GM18870 (cell line): ENCODE data around the gene HENMT1.
"Not testable (repeated sequence)": the region's sequence is repeated elsewhere in the genome, so short reads cannot be mapped to it uniquely, and the experiment has no call there.

Experiments used
- ATAC-seq: cut with Tn5 transposase; IDR thresholded peaks from one replicate; pipeline ENCODE4 v1.9.1; 2021; ENCODE audit warnings: moderate library complexity; ENCODE audit not compliant: unreplicated experiment

HENMT1 gene

DNA sequence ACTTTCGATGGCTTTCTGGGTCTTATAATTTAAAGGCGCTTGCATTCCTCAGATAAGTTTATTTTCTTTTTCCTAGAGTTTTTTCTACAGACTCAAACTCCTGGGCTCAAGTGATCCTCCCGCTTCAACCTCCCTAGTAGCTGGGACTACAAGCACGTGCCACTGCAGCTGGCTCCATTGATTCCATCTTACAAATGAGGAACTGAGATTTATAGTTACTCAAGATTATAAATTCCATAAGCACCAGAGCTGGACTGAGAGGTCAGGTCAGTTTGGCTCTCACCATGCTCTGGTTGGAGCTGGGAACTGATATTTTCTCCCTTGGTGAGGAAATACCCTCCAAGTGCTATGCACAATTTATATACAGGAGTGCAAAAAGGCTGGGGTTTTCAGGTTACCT lies 17.8 kb upstream of the HENMT1 start:
- ATAC-seq = no peak

DNA sequence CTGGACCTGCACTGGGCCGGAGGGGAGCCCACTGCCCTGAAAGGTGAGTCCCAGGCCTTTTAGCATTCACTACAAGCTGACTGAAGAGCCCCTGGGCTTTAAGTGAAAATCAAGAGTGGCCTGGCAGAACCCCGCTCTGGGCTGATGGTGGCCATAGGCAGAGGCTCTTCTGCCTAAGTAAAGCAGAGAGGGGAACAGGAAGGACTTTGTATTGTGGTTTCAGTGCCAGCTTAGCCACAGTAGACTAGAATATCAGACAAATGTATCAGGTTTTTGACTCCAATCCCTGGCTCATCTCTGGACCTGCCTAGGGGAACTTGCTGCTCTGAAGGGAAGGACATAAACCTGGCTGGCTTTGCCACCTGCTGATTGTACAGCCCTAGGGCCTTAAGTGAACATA lies 10.2 kb upstream of the HENMT1 start:
- no peak for ATAC-seq

DNA sequence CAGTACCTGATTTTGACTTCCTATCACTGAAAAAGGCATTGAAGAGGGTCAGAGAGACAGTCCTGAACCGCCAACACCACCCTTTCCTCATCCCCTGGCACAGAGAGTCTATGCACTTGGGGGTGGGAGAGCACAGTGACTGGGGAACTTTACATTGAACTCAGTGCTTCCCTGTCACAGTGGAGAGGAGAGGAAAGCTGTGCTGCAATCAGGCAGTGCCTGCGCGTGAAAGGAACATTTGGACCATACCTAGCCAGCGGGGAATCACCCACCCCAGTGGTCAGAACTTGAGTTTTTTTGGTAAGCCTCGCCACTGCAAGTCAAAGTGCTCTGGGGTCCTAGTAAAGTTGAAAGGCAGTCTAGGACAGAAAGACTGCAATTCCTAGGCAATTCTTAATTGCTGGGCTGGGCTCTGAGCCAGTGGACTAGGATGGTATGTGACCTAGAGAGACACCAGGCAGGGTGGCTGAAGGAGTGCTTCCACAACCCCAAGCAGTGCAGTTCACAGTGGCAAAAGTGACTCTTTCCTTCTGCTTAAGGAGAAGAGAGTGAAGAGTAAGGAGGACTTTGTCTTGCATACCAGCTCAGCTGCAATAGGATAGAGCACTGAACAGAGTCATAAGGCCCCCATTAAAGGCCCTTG lies 9.4 kb upstream of the HENMT1 start:
- no peak for ATAC-seq

DNA sequence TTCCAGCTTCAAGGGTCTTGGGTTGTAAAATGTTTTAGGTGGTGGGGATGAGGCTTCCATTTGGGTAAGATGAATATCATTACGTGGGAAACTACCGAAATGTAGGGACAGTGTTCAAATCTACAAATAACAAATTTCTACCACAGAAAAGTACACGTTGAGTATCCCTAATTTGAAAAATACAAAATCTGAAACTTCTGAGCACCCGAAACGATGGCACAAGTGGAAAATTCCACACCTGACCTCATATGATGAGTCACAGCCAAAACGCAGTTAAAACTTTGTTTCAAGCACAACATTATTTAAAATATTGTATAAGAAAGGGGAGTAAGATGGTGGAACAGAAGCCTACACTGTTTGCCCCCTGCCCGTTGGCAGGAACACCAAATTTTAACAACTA lies 8.8 kb upstream of the HENMT1 start:
- no peak for ATAC-seq

DNA sequence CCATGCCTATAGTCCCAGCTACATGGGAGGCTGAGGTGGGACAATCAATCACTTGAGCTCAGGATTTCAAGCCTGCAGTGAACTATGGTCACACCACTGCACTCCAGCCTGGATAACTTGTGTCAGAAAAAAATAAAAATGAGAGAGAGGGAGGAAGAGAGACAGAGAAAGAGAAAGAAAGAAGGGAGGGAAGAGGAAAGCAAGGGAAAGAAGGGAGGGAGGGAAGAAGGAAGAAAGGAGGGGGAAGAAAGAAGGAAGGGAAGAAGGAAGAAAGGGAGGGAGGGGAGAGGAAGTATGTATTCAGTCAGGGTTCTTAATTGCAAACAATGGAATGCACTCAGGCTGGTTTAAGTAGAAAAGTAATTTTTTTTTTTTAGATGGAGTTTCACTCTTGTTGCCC lies 7.9 kb upstream of the HENMT1 start:
- ATAC-seq = no peak

DNA sequence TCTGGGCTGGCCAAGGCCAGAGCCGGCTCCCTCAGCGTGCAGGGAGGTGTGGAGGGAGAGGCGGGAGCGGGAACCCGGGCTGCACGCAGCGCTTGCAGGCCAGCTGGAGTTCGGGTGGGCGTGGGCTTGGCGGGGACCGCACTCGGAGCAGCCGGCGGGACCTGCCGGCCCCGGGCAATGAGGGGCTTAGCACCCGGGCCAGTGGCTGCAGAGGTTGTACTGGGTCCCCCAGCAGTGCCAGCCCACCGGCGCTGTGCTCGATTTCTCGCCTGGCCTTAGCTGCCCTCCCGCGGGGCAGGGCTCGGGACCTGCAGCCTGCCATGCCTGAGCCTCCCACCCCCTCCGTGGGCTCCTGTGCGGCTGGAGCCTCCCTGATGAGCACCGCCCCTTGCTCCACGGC lies 6.5 kb upstream of the HENMT1 start:
- not testable (repeated sequence) for ATAC-seq

DNA sequence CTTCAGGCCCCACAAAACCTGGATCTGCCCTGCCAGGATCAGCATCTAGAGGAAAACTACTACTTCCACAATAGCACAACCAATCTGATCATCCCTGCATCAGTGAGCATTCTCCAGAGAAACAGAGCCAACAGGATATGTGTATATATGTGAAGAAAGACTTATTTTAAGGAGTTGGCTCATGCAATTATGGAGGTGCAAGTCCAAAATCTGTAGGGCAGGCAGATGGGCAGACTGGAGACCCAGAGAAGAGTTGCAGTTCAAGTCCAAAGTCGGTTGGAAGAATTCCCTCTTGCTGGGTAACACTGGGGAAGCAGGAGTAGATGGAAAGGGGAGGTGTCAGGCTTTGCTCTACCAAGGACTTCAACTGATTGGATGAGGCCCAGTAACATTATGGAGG lies 4.9 kb upstream of the HENMT1 start:
- ATAC-seq = no peak

DNA sequence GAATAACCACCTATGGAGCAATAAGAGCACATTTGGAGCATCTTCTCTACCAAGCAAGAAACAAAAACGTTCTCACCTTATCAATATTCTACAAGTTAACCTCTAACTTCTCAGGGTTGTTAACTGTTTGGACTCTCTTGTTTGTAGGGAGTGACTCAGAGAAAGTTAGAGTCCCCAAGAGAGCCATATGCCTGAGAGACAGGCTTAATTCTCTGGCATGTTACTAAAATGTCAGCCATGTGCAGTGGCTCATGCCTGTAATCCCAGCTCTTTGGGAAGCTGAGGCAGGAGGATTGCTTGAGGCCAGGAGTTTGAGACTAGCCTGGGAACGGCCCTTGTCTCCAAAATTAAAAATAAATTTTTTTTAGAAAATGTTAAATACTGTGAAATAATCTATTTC lies 4.2 kb upstream of the HENMT1 start:
- ATAC-seq = no peak

DNA sequence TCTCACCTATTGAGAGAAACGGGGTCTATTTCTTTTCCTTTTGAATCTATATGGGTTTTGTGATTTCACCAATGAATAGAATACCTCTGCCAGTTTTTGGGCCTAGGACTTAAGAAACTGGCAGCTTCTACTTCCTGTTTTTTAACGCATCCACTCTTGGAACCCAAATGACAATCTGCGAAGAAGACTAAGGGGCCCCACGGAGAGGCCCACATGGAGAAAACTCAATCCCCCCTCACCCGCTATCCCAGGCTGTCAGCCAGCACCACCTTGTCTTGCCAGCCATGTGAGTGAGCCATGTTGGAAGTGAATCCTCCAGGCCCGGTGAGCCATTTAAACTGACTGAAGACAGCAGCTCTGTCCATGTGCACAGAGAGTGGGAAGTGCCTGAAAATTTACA lies 3.6 kb upstream of the HENMT1 start:
- ATAC-seq = no peak

DNA sequence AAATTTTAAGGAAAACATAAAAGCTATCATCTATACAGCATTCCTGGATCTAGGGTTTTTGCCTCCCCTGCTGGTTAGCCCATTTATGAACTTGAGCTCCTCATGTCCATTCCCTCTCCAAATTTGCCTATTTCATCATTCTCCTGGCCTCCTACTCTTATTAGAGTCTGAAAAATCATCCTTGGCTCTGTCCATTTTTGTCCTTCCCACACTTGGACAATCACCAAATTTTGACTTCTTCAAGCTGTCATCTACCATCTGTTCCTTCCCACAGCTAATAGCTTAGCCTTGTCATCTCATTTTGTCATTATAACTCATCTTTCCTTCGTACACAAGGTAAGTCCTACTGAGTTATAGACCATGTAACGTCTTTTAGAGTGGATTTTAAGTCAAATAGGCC lies 2.2 kb upstream of the HENMT1 start:
- no peak for ATAC-seq

DNA sequence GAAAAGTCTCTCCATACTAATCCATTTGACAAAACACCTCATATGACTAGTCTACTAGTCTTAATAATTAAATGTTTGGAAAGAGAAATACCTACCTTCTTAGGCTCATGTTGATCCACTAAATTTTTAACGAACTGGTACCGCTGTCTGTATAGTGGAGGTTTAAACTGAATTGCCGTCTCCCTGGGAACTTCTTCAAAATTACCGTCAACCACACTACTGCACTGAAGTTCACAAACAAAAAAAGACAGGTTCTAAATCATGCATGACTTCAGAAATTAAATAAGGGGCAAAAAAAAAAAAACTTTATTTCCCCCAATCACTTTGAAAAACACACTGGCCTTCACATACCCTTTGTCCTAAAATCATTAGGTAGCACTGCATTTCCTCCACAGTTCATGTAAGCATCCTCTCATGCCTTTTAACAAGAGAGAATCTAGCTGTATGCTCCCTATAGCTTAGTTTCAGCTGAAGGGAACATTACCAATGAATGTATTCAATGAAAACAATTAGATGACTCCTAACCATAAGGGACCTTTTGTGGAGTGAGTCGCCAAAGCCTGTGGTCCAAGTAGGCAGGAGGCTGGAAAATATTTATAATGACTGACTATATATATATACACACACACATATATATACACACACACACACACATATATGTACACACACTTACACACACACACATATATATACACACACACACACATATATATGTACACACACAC lies 3.4 kb downstream of the HENMT1 start:
- no peak for ATAC-seq

DNA sequence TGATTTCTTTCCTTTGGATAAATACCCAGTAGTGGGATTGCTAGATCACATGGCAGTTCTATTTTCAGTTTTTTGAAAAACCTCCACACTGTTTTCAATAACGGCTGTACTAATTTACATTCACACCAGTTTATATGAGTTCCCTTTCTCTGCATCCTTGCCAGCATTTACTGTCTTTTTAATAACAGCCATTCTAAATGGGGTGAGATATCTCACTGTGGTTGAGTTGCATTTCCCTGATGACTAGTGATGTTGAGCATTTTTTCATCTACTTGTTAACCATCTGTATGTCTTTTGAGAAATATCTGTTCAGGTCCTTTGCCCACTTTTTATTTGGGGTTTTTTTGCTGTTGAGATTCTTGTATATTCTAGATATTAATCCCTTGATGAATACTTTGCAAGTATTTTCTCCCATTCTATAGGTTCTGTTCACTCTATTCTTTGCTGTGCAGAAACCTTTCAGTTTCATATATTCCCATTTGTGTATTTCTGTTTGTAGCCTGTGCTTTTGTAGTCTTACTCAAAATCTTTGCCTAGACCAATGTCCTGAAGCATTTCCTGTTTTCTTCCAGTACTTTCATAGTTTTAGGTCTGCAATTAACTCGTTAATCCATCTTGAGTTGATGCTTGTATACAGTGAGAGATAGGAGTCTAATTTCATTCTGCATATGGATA lies 7.3 kb downstream of the HENMT1 start:
- ATAC-seq = no peak

DNA sequence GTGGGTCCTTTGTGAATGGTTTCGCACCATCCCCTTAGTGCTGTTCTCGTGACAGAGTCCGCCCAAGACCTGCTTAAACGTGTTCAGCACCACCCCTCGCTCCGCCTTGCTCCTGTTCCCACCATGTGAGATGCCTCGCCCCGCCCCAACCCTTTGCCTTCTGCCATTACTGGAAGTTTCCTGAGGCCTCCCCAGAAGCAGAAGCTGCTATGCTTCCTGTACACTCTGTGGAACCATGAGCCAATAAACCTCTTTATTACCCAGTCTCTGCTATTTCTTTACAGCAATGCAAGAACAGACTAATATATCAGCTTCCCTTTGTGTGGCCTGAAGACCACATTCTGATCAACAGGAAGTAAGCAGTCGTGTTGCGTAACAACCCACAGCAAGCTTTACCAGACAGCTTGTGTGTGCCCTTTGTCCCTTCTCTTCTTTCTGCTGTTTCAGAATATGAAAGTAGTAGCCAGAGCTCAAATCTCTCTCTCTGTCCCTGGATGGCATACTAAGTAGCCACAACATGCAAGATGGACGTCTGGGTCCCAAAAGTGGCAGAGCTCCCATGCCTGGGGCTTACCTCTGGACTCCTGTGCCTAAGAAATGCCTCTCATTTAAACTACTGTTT lies 14.1 kb downstream of the HENMT1 start:
- peak; percentile 65 for ATAC-seq

DNA sequence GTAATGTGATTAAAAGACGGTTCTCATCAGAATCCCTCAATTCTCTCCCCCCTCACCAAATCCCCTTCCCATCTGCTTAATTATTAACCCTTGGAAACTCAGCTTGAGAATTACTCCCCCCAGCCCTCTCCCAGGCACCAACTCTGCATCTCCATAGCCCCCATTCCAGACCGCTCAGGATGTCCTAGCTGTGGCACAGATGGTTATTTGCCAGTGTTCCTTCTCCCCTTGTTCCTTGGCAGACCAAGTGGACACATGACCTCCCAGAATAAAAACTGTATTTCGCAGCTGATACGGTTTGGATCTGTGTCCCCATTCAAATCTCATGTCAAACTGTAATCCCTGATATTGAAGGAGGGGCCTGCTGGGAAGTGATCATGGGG lies 14.6 kb downstream of the HENMT1 start:
- ATAC-seq = no peak

DNA sequence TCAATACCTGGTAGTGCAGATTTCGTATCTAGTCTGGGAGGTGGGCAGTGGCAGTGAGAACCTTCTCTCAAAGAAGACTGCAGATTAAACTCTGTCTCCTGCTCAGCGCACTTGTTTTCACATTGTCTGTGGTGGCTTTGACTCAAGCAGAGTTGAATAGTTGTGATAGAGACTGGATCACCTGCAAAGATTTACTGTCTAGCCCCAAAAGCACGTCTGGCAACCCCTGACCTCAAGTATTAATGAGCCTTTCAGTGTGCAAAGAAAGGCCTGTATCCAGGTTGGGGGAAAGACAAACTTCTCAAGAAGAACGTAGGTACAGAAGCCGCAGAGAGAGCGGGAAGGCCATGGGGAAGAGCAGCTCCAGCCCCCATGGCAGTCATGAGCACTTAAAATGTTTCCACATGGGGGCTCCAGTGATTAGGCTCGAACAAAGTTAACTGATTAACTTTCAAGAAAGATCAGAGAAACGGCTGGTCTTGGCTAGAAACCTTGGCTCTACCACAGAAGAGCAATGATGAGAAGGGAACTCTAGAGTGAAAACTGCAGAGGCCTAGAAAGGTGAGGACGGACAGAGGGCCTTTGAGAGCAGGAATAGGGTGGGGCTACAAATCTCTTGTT lies 15.2 kb downstream of the HENMT1 start:
- no peak for ATAC-seq

DNA sequence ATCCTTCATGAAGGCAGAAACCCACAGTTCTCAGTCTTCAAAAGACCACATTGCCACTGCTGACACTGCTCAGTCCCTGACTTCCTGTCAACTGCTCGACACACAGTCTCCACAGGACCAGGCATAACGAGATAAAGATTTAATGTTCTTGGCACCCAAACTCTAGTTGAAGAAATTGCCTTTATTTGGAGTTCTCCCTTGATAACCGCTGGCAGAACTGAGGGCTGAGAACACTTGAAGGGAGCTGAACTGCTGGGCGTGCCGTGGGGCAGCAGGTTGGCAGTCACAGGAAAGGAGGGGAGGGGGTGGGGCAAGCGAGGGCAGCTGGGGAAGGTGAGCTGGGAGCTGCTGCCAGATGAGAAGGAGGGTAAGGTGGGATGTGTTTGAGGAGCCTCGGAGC lies 15.9 kb downstream of the HENMT1 start:
- ATAC-seq = no peak

DNA sequence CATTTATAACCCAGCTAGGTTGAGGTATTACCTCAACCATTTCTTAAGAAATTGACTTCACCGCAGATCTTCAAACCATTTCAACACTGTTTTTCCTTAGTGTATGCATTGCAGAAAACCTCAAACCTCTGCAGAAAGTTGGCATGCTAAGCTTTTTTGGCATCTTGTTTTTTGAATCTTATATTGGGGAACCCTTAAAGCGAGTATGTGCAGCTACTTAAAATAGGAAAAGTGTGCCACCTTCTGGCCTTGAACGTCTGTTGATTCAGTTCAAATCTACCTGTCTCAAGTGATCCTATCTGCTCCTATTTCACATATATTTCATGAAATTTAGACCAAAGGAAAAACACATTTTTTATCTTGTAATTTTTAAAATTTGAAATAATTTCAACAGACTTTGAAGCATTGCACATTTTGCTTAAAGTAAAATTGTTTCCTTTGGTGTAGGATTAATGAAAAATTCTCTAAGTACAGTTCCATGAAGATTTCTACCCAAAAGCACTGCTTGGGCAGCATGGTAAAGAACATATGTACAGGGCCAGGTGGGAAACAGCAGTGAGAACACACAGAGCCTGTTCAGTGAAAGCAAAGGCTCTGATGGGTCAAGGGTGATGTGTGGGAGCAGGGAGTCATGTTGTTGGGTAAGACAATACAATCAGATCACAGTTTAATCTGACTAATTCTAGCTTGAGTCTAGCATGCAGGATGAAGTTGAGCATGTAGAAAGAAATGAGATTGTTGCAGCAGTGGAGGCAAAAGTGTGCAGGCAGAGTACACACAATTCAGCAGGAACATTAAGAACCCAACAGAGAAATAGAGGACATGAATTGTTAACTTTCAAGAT lies 17.2 kb downstream of the HENMT1 start:
- ATAC-seq = peak; percentile 57

DNA sequence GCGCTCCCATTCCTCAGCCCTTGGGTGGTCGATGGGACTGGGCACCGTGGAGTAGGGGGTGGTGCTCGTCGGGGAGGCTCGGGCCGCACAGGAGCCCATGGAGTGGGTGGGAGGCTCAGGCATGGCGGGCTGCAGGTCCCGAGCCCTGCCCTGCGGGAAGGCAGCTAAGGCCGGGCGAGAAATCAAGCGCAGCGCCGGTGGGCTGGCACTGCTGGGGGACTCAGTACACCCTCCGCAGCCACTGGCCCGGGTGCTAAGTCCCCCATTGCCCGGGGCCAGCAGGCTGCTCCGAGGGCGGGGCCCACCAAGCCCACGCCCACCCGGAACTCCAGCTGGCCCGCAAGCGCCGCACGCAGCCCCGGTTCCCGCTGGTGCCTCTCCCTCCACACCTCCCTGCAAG lies 20.0 kb downstream of the HENMT1 start:
- ATAC-seq = not testable (repeated sequence)

DNA sequence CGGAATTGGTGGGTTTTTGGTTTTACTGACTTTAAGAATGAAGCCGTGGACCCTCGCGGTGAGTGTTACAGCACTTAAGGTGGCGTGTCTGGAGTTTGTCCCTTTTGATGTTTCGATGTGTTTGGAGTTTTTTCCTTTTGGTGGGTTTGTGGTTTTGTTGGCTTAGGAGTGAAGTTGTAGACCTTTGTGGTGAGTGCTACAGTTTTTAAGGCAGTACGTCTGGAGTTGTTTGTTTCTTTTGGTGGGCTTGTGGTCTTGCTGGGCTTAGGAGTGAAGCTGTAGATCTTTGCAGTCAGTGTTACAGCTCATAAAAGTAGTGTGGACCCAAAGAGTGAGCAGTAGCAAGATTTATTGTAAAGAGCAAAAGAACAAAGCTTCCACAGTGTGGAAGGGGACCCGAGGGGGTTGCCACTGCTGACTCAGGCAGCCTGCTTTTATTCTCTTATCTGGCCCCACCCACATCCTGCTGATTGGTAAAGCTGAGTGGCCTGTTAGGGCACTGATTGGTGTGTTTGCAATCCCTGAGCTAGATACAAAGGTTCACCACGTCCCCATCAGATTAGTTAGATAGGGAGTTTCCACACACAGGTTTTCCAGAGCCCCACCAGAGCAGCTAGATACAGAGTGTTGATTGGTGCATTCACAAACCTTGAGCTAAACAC lies 20.9 kb downstream of the HENMT1 start:
- ATAC-seq = no peak

DNA sequence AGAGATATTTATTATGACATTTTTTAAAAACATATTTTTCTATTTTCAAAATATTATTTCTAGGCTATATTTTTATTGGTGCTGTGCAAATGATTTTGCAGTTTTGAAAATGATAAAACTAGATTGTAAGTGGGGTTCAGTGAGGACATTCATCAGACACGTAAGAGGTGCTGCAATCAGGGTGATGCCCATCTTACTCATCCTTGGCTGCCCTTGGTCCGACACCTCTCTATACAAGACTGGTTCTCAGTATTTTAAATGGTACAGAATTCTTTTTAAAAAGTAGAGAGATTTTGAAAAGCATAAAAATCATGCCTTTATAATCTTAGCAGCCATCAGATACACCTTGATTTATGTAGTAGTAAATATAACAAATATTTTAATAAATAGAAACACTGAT lies 24.0 kb downstream of the HENMT1 start:
- ATAC-seq = no peak
